Stimulated activated CD4-positive, alpha-beta T cell treated with anti-CD3 and anti-CD28 coated beads, Interleukin-4, amount 100 ng/mL, for 1 hour (primary cell): ENCODE data around the gene P2RX6.
"Not testable (repeated sequence)": the region's sequence is repeated elsewhere in the genome, so short reads cannot be mapped to it uniquely, and the experiment has no call there.

Experiments used
- DNase-seq: peaks from one replicate; pipeline ENCODE4 v3.0.0-alpha.2; 2020

The P2RX6 gene

GRCh38 chr22:21060363-21060762, 45.4 kb downstream of the P2RX6 start:
- not testable (repeated sequence) for DNase-seq

- not testable (repeated sequence) for DNase-seq
Measured at GRCh38 chr22:21061660-21062321, 46.8 kb downstream of the P2RX6 start.

- not testable (repeated sequence) for DNase-seq
Measured at GRCh38 chr22:21064425-21064824, 49.5 kb downstream of the P2RX6 start.

GRCh38 chr22:21064917-21065864, 50.2 kb downstream of the P2RX6 start:
- no peak for DNase-seq

GRCh38 chr22:21067075-21067900, 52.3 kb downstream of the P2RX6 start:
- no peak for DNase-seq

- DNase-seq, result no peak
Measured at GRCh38 chr22:21067901-21068680, 53.1 kb downstream of the P2RX6 start.

- no peak for DNase-seq
Measured at GRCh38 chr22:21068681-21069276, 53.8 kb downstream of the P2RX6 start.

GRCh38 chr22:21069375-21069774, 54.4 kb downstream of the P2RX6 start:
- no peak for DNase-seq

GRCh38 chr22:21070690-21071615, 56.0 kb downstream of the P2RX6 start:
- no peak for DNase-seq

- not testable (repeated sequence) for DNase-seq
Measured at GRCh38 chr22:21071796-21072195, 56.8 kb downstream of the P2RX6 start.

- DNase-seq, result no peak
Measured at GRCh38 chr22:21073023-21073422, 58.1 kb downstream of the P2RX6 start.

- DNase-seq, result no peak
Measured at GRCh38 chr22:21073482-21073881, 58.5 kb downstream of the P2RX6 start.

- no peak for DNase-seq
Measured at GRCh38 chr22:21074102-21074715, 59.2 kb downstream of the P2RX6 start.

GRCh38 chr22:21075516-21076138, 60.7 kb downstream of the P2RX6 start:
- DNase-seq, result no peak

GRCh38 chr22:21076912-21077625, 62.1 kb downstream of the P2RX6 start:
- DNase-seq, result no peak
